GM21529 (cell line): Measurements from ENCODE around the gene UAP1L1.

Source experiments
- ATAC-seq: cut with Tn5 transposase; IDR thresholded peaks from one replicate; pipeline ENCODE4 v1.9.1; 2021; ENCODE audit not compliant: unreplicated experiment

The UAP1L1 gene

GRCh38 chr9:137089232-137089947 lies 12.1 kb downstream of the UAP1L1 start:
- no peak for ATAC-seq

GRCh38 chr9:137095664-137096517 lies 18.6 kb downstream of the UAP1L1 start:
- peak; percentile 80 for ATAC-seq

GRCh38 chr9:137096785-137097546 lies 19.6 kb downstream of the UAP1L1 start:
- ATAC-seq: no peak

DNA sequence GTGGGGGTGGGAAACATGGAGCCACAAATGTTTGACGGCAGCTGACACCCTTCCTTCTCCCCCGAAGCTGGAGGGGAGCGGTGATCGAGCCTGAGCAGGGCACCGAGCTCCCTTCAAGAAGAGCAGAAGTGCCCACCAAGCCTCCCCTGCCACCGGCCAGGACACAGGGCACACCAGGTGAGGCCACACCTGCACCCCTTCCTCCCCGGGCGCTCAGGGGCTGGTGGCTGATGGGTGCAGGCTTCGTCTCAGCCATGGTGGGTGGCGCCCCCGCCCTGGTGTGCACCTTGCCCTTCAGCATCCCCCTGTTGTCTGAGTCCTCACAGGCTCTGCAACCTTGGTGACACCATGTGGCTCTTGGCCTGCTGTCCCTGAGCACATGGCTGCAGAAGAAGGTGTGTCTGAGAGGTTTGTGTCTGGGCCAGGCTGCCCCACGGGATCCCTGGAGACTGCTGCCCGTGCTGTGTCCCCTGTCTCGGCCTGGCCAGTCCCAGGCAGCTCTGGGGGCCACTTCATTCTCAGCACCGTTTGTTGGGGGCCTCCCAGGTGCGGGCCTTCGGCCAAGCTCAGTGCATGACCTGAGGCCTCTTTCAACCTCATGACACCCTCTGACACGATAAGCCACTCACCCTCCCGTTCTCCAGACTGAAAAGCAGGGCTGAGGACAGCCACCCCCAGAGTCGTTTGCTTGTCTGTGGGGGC lies 20.6 kb downstream of the UAP1L1 start:
- no peak for ATAC-seq

- no peak for ATAC-seq
Measured at GRCh38 chr9:137099231-137099630, 21.9 kb downstream of the UAP1L1 start.

- no peak for ATAC-seq
Measured at GRCh38 chr9:137103206-137103999, 26.1 kb downstream of the UAP1L1 start.

GRCh38 chr9:137105814-137106661 lies 28.7 kb downstream of the UAP1L1 start:
- ATAC-seq: no peak

GRCh38 chr9:137106662-137107250 lies 29.4 kb downstream of the UAP1L1 start:
- ATAC-seq: no peak

GRCh38 chr9:137107312-137107921 lies 30.1 kb downstream of the UAP1L1 start:
- no peak for ATAC-seq

GRCh38 chr9:137107982-137108381 lies 30.7 kb downstream of the UAP1L1 start:
- ATAC-seq: no peak

DNA sequence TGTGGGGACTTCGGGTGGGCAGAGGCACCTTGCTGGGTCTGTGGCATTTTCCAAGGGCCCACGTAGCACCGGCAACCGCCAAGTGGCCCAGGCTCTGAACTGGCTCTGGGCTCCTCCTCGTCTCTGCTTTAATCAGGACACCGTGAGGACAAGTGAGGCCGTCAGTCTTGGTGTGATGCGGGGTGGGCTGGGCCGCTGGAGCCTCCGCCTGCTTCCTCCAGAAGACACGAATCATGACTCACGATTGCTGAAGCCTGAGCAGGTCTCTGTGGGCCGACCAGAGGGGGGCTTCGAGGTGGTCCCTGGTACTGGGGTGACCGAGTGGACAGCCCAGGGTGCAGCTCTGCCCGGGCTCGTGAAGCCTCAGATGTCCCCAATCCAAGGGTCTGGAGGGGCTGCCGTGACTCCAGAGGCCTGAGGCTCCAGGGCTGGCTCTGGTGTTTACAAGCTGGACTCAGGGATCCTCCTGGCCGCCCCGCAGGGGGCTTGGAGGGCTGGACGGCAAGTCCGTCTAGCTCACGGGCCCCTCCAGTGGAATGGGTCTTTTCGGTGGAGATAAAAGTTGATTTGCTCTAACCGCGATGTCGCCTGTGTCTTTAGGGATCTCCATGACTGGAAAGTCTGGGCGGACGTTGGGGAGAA lies 31.4 kb downstream of the UAP1L1 start:
- ATAC-seq: no peak

DNA sequence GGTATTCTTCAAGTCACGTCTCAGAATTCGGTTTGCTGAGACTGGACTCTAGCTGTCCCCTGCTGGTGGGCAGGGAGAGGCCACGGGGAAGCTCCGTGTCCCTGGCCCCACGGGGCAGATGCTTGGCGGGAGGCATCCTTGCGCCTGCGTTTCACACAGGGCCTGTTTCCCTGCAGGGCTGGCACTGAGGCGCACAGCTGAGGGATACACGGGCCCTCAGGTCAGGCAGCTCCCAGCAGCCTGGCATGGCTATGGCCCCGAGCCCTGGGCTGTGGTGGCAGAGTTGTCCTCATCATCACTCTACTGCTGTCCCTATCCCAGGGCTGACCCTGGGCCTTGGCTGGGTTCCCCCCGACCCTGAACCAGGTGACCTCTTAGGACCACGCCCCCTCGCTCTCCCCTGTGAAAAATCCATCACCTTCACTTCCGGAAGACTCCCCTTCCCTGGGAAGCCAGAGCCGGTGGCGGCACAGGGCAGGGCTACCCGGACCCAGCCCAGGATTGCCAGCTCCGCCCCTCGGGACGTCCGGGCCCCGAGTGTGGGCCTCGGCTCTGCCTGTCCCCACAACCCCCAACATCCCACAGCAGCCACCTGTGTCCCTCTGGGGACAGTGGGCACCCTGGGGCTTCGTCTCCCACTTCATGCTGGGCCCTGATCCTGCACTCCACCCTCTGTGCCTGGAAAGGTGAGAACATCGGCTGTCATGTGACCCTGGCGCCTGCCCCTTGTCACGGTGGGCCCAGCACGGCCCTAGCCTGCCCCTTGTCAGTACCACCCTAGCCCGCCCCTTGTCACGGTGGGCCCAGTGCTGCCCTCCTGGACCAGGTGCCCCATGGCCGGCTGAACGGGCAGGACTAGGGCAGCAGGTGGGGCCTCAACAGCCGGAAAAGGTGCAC lies 32.2 kb downstream of the UAP1L1 start:
- no peak for ATAC-seq

DNA sequence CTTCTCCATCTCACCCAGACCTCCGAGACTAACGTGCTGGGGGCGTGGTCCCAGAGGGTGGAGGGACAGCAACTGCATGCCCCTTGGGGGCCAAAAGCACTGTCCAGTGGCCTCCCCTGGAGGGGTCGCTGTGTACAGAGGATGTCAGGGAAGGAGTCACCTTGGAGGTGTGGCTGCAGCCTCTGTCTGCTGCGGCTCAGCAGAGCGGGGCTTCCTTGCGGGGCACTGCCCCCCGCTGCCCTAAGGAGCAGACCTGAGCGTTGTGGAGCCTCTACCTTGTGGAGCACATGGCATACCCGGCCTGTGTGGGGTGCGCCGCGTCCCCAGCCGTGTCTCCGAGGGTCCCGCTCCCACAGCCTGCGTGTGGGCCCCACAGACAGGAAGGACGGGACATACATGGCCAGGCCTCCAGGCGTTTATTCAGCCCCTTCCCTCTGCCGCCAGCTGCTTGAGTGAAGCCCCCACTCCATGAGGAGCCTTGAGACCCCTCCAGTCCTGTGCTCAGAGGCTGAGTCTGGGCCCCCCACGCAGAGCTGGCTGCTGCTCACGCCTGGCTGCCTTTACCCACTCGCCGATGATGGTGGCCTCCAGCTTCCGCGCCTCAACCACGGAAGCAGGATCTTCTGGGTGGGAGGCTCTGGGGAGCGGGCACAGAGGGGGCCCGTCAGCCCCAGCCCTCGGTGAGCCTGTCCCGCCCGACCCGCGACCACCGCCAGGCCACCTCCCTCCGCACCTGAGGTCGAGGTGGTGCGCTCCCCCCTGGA lies 33.0 kb downstream of the UAP1L1 start:
- no peak for ATAC-seq

- no peak for ATAC-seq
Measured at GRCh38 chr9:137110911-137111787, 33.8 kb downstream of the UAP1L1 start.
